PC-9 (cell line): ENCODE data around the gene ABCC6.

Experiments used
- CTCF ChIP-seq: fragments of 200-600 bp; sonication (generic); conservative IDR thresholded peaks from 2 replicates; pipeline ENCODE4 v1.6.1; 2017; ENCODE audit warnings: mixed run types, antibody characterized with exemption, mild to moderate bottlenecking, moderate library complexity
- EZH2 ChIP-seq: fragments of 200-600 bp; sonication (generic); IDR thresholded peaks from 2 replicates; pipeline ENCODE4 v1.8.0; 2017; ENCODE audit warnings: antibody characterized with exemption, low read depth

GRCh38 chr16:16151315-16151714 is 72.0 kb downstream of the ABCC6 start:
- no peak for TF ChIP-seq EZH2
- no peak for TF ChIP-seq CTCF
